IMR-90 (cell line): Measurements from ENCODE around the gene PSEN2.

ENCODE experiments used
- BHLHE40 ChIP-seq: fragments of 150-350 bp; IDR thresholded peaks from 2 replicates; pipeline ENCODE4 v1.6.1; 2016; ENCODE audit warnings: mild to moderate bottlenecking, low read depth, low read length
- CEBPB ChIP-seq: IDR thresholded peaks from 2 replicates; pipeline ENCODE4 v1.6.1; 2012; ENCODE audit warnings: low read depth, low read length, improper control_type of control experiment
- CHD1 ChIP-seq: IDR thresholded peaks from 2 replicates; pipeline ENCODE4 v1.6.1; 2012; ENCODE audit warnings: low read depth, low read length, improper control_type of control experiment
- CTCF ChIP-seq: conservative IDR thresholded peaks from 2 replicates; pipeline ENCODE4 v1.5.1; 2012; ENCODE audit warnings: mild to moderate bottlenecking, low read depth, low read length, improper control_type of control experiment
- FOS ChIP-seq: fragments of 150-350 bp; IDR thresholded peaks from 2 replicates; pipeline ENCODE4 v1.6.1; 2016; ENCODE audit warnings: low read depth, low read length
- MAFK ChIP-seq: IDR thresholded peaks from 2 replicates; pipeline ENCODE4 v1.6.1; 2012; ENCODE audit warnings: low read depth, low read length, improper control_type of control experiment
- MAZ ChIP-seq: IDR thresholded peaks from 2 replicates; pipeline ENCODE4 v1.6.1; 2012; ENCODE audit warnings: low read depth, mild to moderate bottlenecking, low read length, improper control_type of control experiment, moderate library complexity, borderline replicate concordance
- NFE2L2 ChIP-seq: fragments of 150-350 bp; IDR thresholded peaks from 2 replicates; pipeline ENCODE4 v1.6.1; 2016; ENCODE audit warnings: low read depth, mild to moderate bottlenecking, low read length
- POLR2A ChIP-seq: IDR thresholded peaks from 2 replicates; pipeline ENCODE4 v1.6.1; 2012; ENCODE audit warnings: mild to moderate bottlenecking, low read depth, low read length
- RAD21 ChIP-seq: IDR thresholded peaks from 2 replicates; pipeline ENCODE4 v1.6.1; 2012; ENCODE audit warnings: low read length, improper control_type of control experiment
- RCOR1 ChIP-seq: IDR thresholded peaks from 2 replicates; pipeline ENCODE4 v1.6.1; 2012; ENCODE audit warnings: mild to moderate bottlenecking, low read length, improper control_type of control experiment; ENCODE audit not compliant: insufficient replicate concordance
- RFX5 ChIP-seq: IDR thresholded peaks from 2 replicates; pipeline ENCODE4 v1.8.0; 2012; ENCODE audit warnings: low read depth, mild to moderate bottlenecking, low read length, moderate library complexity
- SMC3 ChIP-seq: fragments of 150-350 bp; IDR thresholded peaks from 2 replicates; pipeline ENCODE4 v1.6.1; 2016; ENCODE audit warnings: low read depth, mild to moderate bottlenecking, antibody characterized with exemption, low read length, moderate library complexity
- USF2 ChIP-seq: fragments of 150-350 bp; IDR thresholded peaks from 2 replicates; pipeline ENCODE4 v1.6.1; 2017; ENCODE audit warnings: mild to moderate bottlenecking, antibody characterized with exemption, low read length, low read depth

GRCh38 chr1:226888021-226888420 lies 17.6 kb downstream of the PSEN2 start:
- TF ChIP-seq CTCF (no peak), FOS (no peak), BHLHE40 (no peak), MAFK (no peak), SMC3 (no peak), RAD21 (no peak), RFX5 (no peak), POLR2A (no peak), CEBPB (no peak), NFE2L2 (no peak), RCOR1 (no peak), MAZ (no peak), USF2 (no peak), CHD1 (no peak)
